ENCODE measurements around the gene RNF17. TPM values are rescaled to one million over a fixed set of nuclear protein-coding genes. Genes with fewer than 3 reads are reported as not detected.

Gene RNF17
- total and polyA plus RNA-seq, 12 donors = 0.13 to 0.14 TPM; not detected in 10

GRCh38 chr13:24922745-24923591 lies 159.0 kb downstream of the RNF17 start:
- Histone ChIP-seq H3K27me3 (no peaks in the 10 kb centered on the region), H3K27ac (peak overlapping the region; percentile 95 to 99 (median 98)), H3K4me3 (peak overlapping the region; percentile 65 to 96 (median 81)), H3K36me3 (no peaks in the 10 kb centered on the region), H3K4me1 (peaks cover 0 to 18% (median 10%) of the 10 kb centered on the region in 9 donors), H3K9me3 (no peaks in the 10 kb centered on the region)
- intact Hi-C loops (cut with DNase I) = loop anchor here in 1 of 10 donors (2.0 kb wide), 1 partner anchor 46 kb away; no protein-coding TSS in a partner anchor
- ATAC-seq (peak; percentile 100), DNase-seq (peak; percentile 98)
- TF ChIP-seq CTCF (IDR thresholded peaks at IDR 0.05) = peak in 5 of 9 donors; percentile 12 to 40 (median 29)
- 0 to 1% methylated on average over 60 of the region's 60 CpGs for WGBS, 2 donors

- WGBS, 2 donors = 76 to 86% methylated on average over 15 of the region's 15 CpGs
- ATAC-seq (no peak), DNase-seq (no peak)
- intact Hi-C loops (cut with DNase I) = no loop called here
- H3K27me3 ChIP-seq = peaks cover 0 to 17% (median 12%) of the 10 kb centered on the region in 7 donors
- no peaks in the 10 kb centered on the region for H3K36me3 ChIP-seq
- no peaks in the 10 kb centered on the region for H3K9me3 ChIP-seq
- H3K4me3 ChIP-seq = no peak overlapping the region
- peaks cover 0 to 18% (median 10%) of the 10 kb centered on the region in 9 donors for H3K4me1 ChIP-seq
- TF ChIP-seq CTCF (IDR thresholded peaks at IDR 0.05) = no peak
- no peak overlapping the region for H3K27ac ChIP-seq
These were observed 161.6 kb downstream of the RNF17 start for GRCh38 chr13:24925318-24926231.

GRCh38 chr13:24927810-24928404 lies 163.9 kb downstream of the RNF17 start:
- Histone ChIP-seq H3K4me3 (no peak overlapping the region), H3K4me1 (peaks cover 0 to 14% (median 0%) of the 10 kb centered on the region in 9 donors), H3K27ac (no peak overlapping the region), H3K36me3 (no peaks in the 10 kb centered on the region), H3K9me3 (no peaks in the 10 kb centered on the region), H3K27me3 (peaks cover 0 to 38% (median 29%) of the 10 kb centered on the region in 7 donors)
- intact Hi-C loops (cut with DNase I) = no loop called here
- TF ChIP-seq CTCF (IDR thresholded peaks at IDR 0.05) = no peak
- ATAC-seq = no peak
- WGBS, 2 donors = 79 to 86% methylated on average over 4 of the region's 4 CpGs
- no peak for DNase-seq

- no peak for DNase-seq
- intact Hi-C loops (cut with DNase I) = no loop called here
- no peak for ATAC-seq
These were observed 165.2 kb downstream of the RNF17 start for GRCh38 chr13:24929196-24929595.

More at GRCh38 chr13:24929196-24929595, 165.2 kb downstream of the RNF17 start:
- no peak for TF ChIP-seq CTCF (IDR thresholded peaks at IDR 0.05)
- Histone ChIP-seq H3K4me1 (peaks cover 0 to 14% (median 0%) of the 10 kb centered on the region in 9 donors), H3K9me3 (no peaks in the 10 kb centered on the region), H3K27me3 (peaks cover 0 to 47% (median 29%) of the 10 kb centered on the region in 7 donors), H3K36me3 (no peaks in the 10 kb centered on the region), H3K4me3 (no peak overlapping the region), H3K27ac (no peak overlapping the region)
- 90 to 92% methylated on average over 1 of the region's 1 CpG for WGBS, 2 donors

Measured in heart right ventricle (tissue), 16 donors.